Mesenchymal stem cell (in vitro differentiated cells and primary cell): ENCODE results near the gene HBS1L.

Experiments used
- DNase-seq: peaks from one replicate; pipeline ENCODE4 v3.0.0-alpha.2; 2013
- H2AFZ ChIP-seq: one replicate; pipeline ENCODE4 v1.6.1; 2013; ENCODE audit warnings: low read depth, mild to moderate bottlenecking, control low read depth, inconsistent platforms, low read length, moderate library complexity
- H2AK5ac ChIP-seq: 2 replicates; pipeline ENCODE4 v1.6.1; 2013; ENCODE audit warnings: low read length, moderate library complexity, mild to moderate bottlenecking, inconsistent platforms; ENCODE audit not compliant: severe bottlenecking
- H2BK120ac ChIP-seq: one replicate; pipeline ENCODE4 v1.6.1; 2013; ENCODE audit warnings: low read depth, mild to moderate bottlenecking, inconsistent platforms, low read length, moderate library complexity
- H2BK12ac ChIP-seq, 2 experiments: one replicate each; pipeline ENCODE4 v1.6.1; 2013; ENCODE audit warnings: inconsistent platforms in 2 of 2, low read length in 2 of 2, mild to moderate bottlenecking in 2 of 2, moderate library complexity in 2 of 2, control low read depth in 1 of 2
- H2BK15ac ChIP-seq: one replicate; pipeline ENCODE4 v1.6.1; 2013; ENCODE audit warnings: mild to moderate bottlenecking, low read depth, inconsistent platforms; ENCODE audit not compliant: poor library complexity, severe bottlenecking
- H2BK5ac ChIP-seq: 2 replicates; pipeline ENCODE4 v1.6.1; 2013; ENCODE audit warnings: low read depth, mild to moderate bottlenecking, low read length, control low read depth, inconsistent platforms; ENCODE audit not compliant: poor library complexity, severe bottlenecking
- H3K14ac ChIP-seq, 2 experiments: one replicate each; pipeline ENCODE4 v1.6.1; 2013; ENCODE audit warnings: inconsistent platforms in 2 of 2, low read length in 2 of 2, control low read depth in 1 of 2, mild to moderate bottlenecking in 1 of 2, moderate library complexity in 1 of 2
- H3K18ac ChIP-seq, 2 experiments: one replicate each; pipeline ENCODE4 v1.6.1; 2013; ENCODE audit warnings: inconsistent platforms in 2 of 2, low read length in 2 of 2, control low read depth in 1 of 2, low read depth in 1 of 2, mild to moderate bottlenecking in 1 of 2
- H3K23ac ChIP-seq, 2 experiments: one replicate each; pipeline ENCODE4 v1.6.1; 2013; ENCODE audit warnings: inconsistent platforms in 2 of 2, low read length in 2 of 2, mild to moderate bottlenecking in 2 of 2, moderate library complexity in 2 of 2, control low read depth in 1 of 2
- H3K27ac ChIP-seq: 2 replicates; pipeline ENCODE4 v1.5.1; 2013; ENCODE audit warnings: mild to moderate bottlenecking, moderate library complexity, low read length, control low read depth, inconsistent platforms; ENCODE audit not compliant: poor library complexity, severe bottlenecking
- H3K27me3 ChIP-seq, 2 experiments: 2 replicates each; pipeline versions ENCODE4 v1.6.1 to v1.7.0; 2013; ENCODE audit warnings: low read length in 2 of 2, mild to moderate bottlenecking in 2 of 2, moderate library complexity in 2 of 2, control low read depth in 1 of 2, inconsistent platforms in 1 of 2; ENCODE audit not compliant: control insufficient read depth in 1 of 2, insufficient read depth in 1 of 2
- H3K36me3 ChIP-seq, 2 experiments: 2 replicates each; pipeline versions ENCODE4 v1.6.1 to v1.7.0; 2013; ENCODE audit warnings: low read length in 2 of 2, control low read depth in 1 of 2, inconsistent platforms in 1 of 2, low read depth in 1 of 2, mild to moderate bottlenecking in 1 of 2; ENCODE audit not compliant: insufficient read depth in 2 of 2, control insufficient read depth in 1 of 2
- H3K4ac ChIP-seq, 2 experiments: one replicate each; pipeline ENCODE4 v1.6.1; 2013; ENCODE audit warnings: inconsistent platforms in 2 of 2, low read length in 2 of 2, mild to moderate bottlenecking in 2 of 2, moderate library complexity in 2 of 2, control low read depth in 1 of 2, low read depth in 1 of 2
- H3K4me1 ChIP-seq: 2 replicates; pipeline ENCODE4 v1.6.1; 2013; ENCODE audit warnings: low read depth, low read length, control low read depth; ENCODE audit not compliant: control insufficient read depth, insufficient read depth
- H3K4me2 ChIP-seq: 2 replicates; pipeline ENCODE4 v1.6.1; 2013; ENCODE audit warnings: low read length, mild to moderate bottlenecking, inconsistent platforms; ENCODE audit not compliant: poor library complexity, severe bottlenecking
- H3K4me3 ChIP-seq, 2 experiments: 2 replicates each; pipeline versions ENCODE4 v1.5.1 to v1.7.0; 2013; ENCODE audit warnings: low read length in 2 of 2, mild to moderate bottlenecking in 2 of 2, control low read depth in 1 of 2, low read depth in 1 of 2; ENCODE audit not compliant: insufficient read depth in 1 of 2
- H3K79me1 ChIP-seq: replicated peaks from 2 replicates; pipeline ENCODE4 v1.6.1; 2013; ENCODE audit warnings: mild to moderate bottlenecking, control low read depth, low read length, inconsistent platforms; ENCODE audit not compliant: poor library complexity, severe bottlenecking
- H3K9ac ChIP-seq: 2 replicates; pipeline ENCODE4 v1.7.0; 2013; ENCODE audit warnings: mild to moderate bottlenecking, low read length, moderate library complexity
- H3K9me3 ChIP-seq: 2 replicates; pipeline ENCODE4 v1.7.0; 2013; ENCODE audit warnings: mild to moderate bottlenecking, low read length; ENCODE audit not compliant: control insufficient read depth
- H4K8ac ChIP-seq: one replicate; pipeline ENCODE4 v1.6.1; 2013; ENCODE audit warnings: inconsistent platforms, mild to moderate bottlenecking, low read length, moderate library complexity
- H4K91ac ChIP-seq: one replicate; pipeline ENCODE4 v1.6.1; 2013; ENCODE audit warnings: mild to moderate bottlenecking, low read length, inconsistent platforms
- WGBS: methylation state at CpG from one replicate; pipeline ENCODE4 v1.1.7; 2013; ENCODE audit warnings: mixed read lengths; 5-methylcytosine and 5-hydroxymethylcytosine counted together

HBS1L gene

GRCh38 chr6:134974370-134974769, 80.3 kb downstream of the HBS1L start:
- 91% methylated on average over 1 of the region's 1 CpG for WGBS
- H3K4me1 ChIP-seq = no peaks in the 10 kb centered on the region

GRCh38 chr6:134967711-134968110, 86.9 kb downstream of the HBS1L start:
- H3K18ac ChIP-seq = no peak overlapping the region
- no peak overlapping the region for H4K8ac ChIP-seq
- no peak overlapping the region for H2BK120ac ChIP-seq
- H3K79me1 ChIP-seq = peaks cover 7% of the 10 kb centered on the region
- no CpG with 5 or more reads among the region's 1 CpG for WGBS
- H2AFZ ChIP-seq = no peak overlapping the region
- H3K23ac ChIP-seq = no peak overlapping the region
- H3K36me3 ChIP-seq = peaks cover 9 to 60% of the 10 kb centered on the region in 2 experiments
- H3K4me3 ChIP-seq = no peak overlapping the region
- H2AK5ac ChIP-seq = no peak overlapping the region
- no peaks in the 10 kb centered on the region for H3K9me3 ChIP-seq
- H3K4me1 ChIP-seq = no peaks in the 10 kb centered on the region
- H2BK12ac ChIP-seq = no peak overlapping the region
- no peak overlapping the region for H3K14ac ChIP-seq
- H2BK15ac ChIP-seq = no peak overlapping the region
- H2BK5ac ChIP-seq = no peak overlapping the region
- no peak overlapping the region for H3K27ac ChIP-seq
- H3K9ac ChIP-seq = no peak overlapping the region
- H3K4ac ChIP-seq = no peak overlapping the region
- no peak overlapping the region for H3K4me2 ChIP-seq
- no peak for DNase-seq
- H3K27me3 ChIP-seq = no peaks in the 10 kb centered on the region
- H4K91ac ChIP-seq = no peak overlapping the region

More at GRCh38 chr6:134974370-134974769, 80.3 kb downstream of the HBS1L start:
- H3K18ac ChIP-seq = no peak overlapping the region
- no peak overlapping the region for H3K14ac ChIP-seq
- no peaks in the 10 kb centered on the region for H3K9me3 ChIP-seq
- no peak overlapping the region for H2BK120ac ChIP-seq
- H3K4me3 ChIP-seq = no peak overlapping the region
- no peak overlapping the region for H2BK15ac ChIP-seq
- peaks cover 6% of the 10 kb centered on the region for H3K79me1 ChIP-seq
- H3K27ac ChIP-seq = no peak overlapping the region
- peaks cover 4 to 55% of the 10 kb centered on the region in 2 experiments for H3K36me3 ChIP-seq
- no peak overlapping the region for H2BK12ac ChIP-seq
- no peak overlapping the region for H2AK5ac ChIP-seq
- no peak overlapping the region for H4K91ac ChIP-seq
- H2AFZ ChIP-seq = no peak overlapping the region
- no peak overlapping the region for H3K23ac ChIP-seq
- H3K27me3 ChIP-seq = no peaks in the 10 kb centered on the region
- H2BK5ac ChIP-seq = no peak overlapping the region
- DNase-seq = no peak
- H3K9ac ChIP-seq = no peak overlapping the region
- no peak overlapping the region for H3K4ac ChIP-seq
- no peak overlapping the region for H4K8ac ChIP-seq
- H3K4me2 ChIP-seq = no peak overlapping the region

- no peak overlapping the region for H2AFZ ChIP-seq
- no peak overlapping the region for H2AK5ac ChIP-seq
- peaks cover 20% of the 10 kb centered on the region for H3K9me3 ChIP-seq
- WGBS = no CpG with 5 or more reads among the region's 1 CpG
- H4K8ac ChIP-seq = no peak overlapping the region
- H3K9ac ChIP-seq = no peak overlapping the region
- no peak overlapping the region for H3K27ac ChIP-seq
- H3K4me2 ChIP-seq = no peak overlapping the region
- no peak overlapping the region for H2BK15ac ChIP-seq
- H3K4me1 ChIP-seq = no peaks in the 10 kb centered on the region
- no peak overlapping the region for H3K14ac ChIP-seq
- no peak overlapping the region for H3K18ac ChIP-seq
- no peak overlapping the region for H2BK12ac ChIP-seq
- no peak overlapping the region for H4K91ac ChIP-seq
- H3K27me3 ChIP-seq = no peaks in the 10 kb centered on the region
- no peak overlapping the region for H3K23ac ChIP-seq
- peaks cover 5% of the 10 kb centered on the region for H3K79me1 ChIP-seq
- H3K4ac ChIP-seq = no peak overlapping the region
- peaks cover 5 to 78% of the 10 kb centered on the region in 2 experiments for H3K36me3 ChIP-seq
- H2BK120ac ChIP-seq = no peak overlapping the region
- no peak for DNase-seq
- H2BK5ac ChIP-seq = no peak overlapping the region
- no peak overlapping the region for H3K4me3 ChIP-seq
Measured at GRCh38 chr6:134964451-134965203, 90.0 kb downstream of the HBS1L start.

- peaks cover 8 to 79% of the 10 kb centered on the region in 2 experiments for H3K36me3 ChIP-seq
- H2BK120ac ChIP-seq = no peak overlapping the region
- no peak overlapping the region for H3K27ac ChIP-seq
- no peak overlapping the region for H3K4me2 ChIP-seq
- H3K4me1 ChIP-seq = no peaks in the 10 kb centered on the region
- H3K18ac ChIP-seq = no peak overlapping the region
- no peak overlapping the region for H2BK15ac ChIP-seq
- H2BK5ac ChIP-seq = no peak overlapping the region
- no peak overlapping the region for H4K91ac ChIP-seq
- H3K9me3 ChIP-seq = peaks cover 29% of the 10 kb centered on the region
- no peak overlapping the region for H4K8ac ChIP-seq
- no peak overlapping the region for H2AFZ ChIP-seq
- no peak for DNase-seq
- H3K4me3 ChIP-seq = no peak overlapping the region
- no peak overlapping the region for H2BK12ac ChIP-seq
- H2AK5ac ChIP-seq = no peak overlapping the region
- H3K9ac ChIP-seq = no peak overlapping the region
- H3K27me3 ChIP-seq = no peaks in the 10 kb centered on the region
- H3K14ac ChIP-seq = no peak overlapping the region
- no peak overlapping the region for H3K4ac ChIP-seq
- peaks cover 2% of the 10 kb centered on the region for H3K79me1 ChIP-seq
- H3K23ac ChIP-seq = no peak overlapping the region
Measured at GRCh38 chr6:134962421-134962820, 92.2 kb downstream of the HBS1L start.
